ENCODE measurements around the gene ITPR3. TPM values are rescaled to one million over a fixed set of nuclear protein-coding genes. Genes with fewer than 3 reads are reported as not detected.
A peak's percentile ranks its signal among the peaks of the same experiment; 100 is the strongest.

ITPR3 gene
- total RNA-seq, 6 donors from 2014 or later: 95.6 to 179 (median 137) TPM

GRCh38 chr6:33675968-33676367 lies 54.8 kb downstream of the ITPR3 start:
- WGBS, 2 donors: 92 to 97% methylated on average over 7 of the region's 7 CpGs
- TF ChIP-seq CTCF (IDR thresholded peaks at IDR 0.05) (no peak), POLR2A (IDR thresholded peaks at IDR 0.05) (no peak), EP300 (IDR thresholded peaks at IDR 0.05) (no peak), POLR2AphosphoS5 (IDR thresholded peaks at IDR 0.05) (no peak)
- H3K9me3 ChIP-seq: no peaks in the 10 kb centered on the region
- no peaks in the 10 kb centered on the region for H3K27me3 ChIP-seq
- DNase-seq (no peak), ATAC-seq (ENCODE audit: low FRiP score in 2 of 2) (no peak)
- H3K36me3 ChIP-seq: peaks cover 35 to 99% (median 89%) of the 10 kb centered on the region in 4 donors
- no peak overlapping the region for H3K4me3 ChIP-seq
- no peak overlapping the region for H3K27ac ChIP-seq
- no peaks in the 10 kb centered on the region for H3K4me1 ChIP-seq

- Histone ChIP-seq H3K27ac (no peak overlapping the region), H3K27me3 (no peaks in the 10 kb centered on the region), H3K9me3 (no peaks in the 10 kb centered on the region), H3K4me3 (no peak overlapping the region), H3K36me3 (peaks cover 35 to 99% (median 89%) of the 10 kb centered on the region in 4 donors), H3K4me1 (no peaks in the 10 kb centered on the region)
- TF ChIP-seq POLR2A (IDR thresholded peaks at IDR 0.05): no peak
- TF ChIP-seq EP300 (IDR thresholded peaks at IDR 0.05): no peak
- no peak for TF ChIP-seq POLR2AphosphoS5 (IDR thresholded peaks at IDR 0.05)
- TF ChIP-seq CTCF (IDR thresholded peaks at IDR 0.05): no peak
- no peak for ATAC-seq (ENCODE audit: low FRiP score in 2 of 2)
- DNase-seq: peak in 1 of 2 donors; percentile 53
- 96 to 99% methylated on average over 13 to 15 of the region's 15 CpGs for WGBS, 2 donors
These were observed 55.5 kb downstream of the ITPR3 start for GRCh38 chr6:33676416-33677142.

GRCh38 chr6:33677143-33677660 lies 56.1 kb downstream of the ITPR3 start:
- TF ChIP-seq CTCF (IDR thresholded peaks at IDR 0.05): no peak
- TF ChIP-seq POLR2A (IDR thresholded peaks at IDR 0.05): no peak
- TF ChIP-seq POLR2AphosphoS5 (IDR thresholded peaks at IDR 0.05): no peak
- no peak for TF ChIP-seq EP300 (IDR thresholded peaks at IDR 0.05)
- Histone ChIP-seq H3K4me1 (no peaks in the 10 kb centered on the region), H3K36me3 (peaks cover 35 to 99% (median 86%) of the 10 kb centered on the region in 4 donors), H3K9me3 (no peaks in the 10 kb centered on the region), H3K27ac (no peak overlapping the region), H3K4me3 (no peak overlapping the region), H3K27me3 (no peaks in the 10 kb centered on the region)
- 75 to 82% methylated on average over 8 of the region's 8 CpGs for WGBS, 2 donors
- ATAC-seq (ENCODE audit: low FRiP score in 2 of 2): no peak
- DNase-seq: no peak

- DNase-seq (no peak), ATAC-seq (ENCODE audit: low FRiP score in 2 of 2) (no peak)
- Histone ChIP-seq H3K4me1 (no peaks in the 10 kb centered on the region), H3K9me3 (no peaks in the 10 kb centered on the region), H3K27me3 (no peaks in the 10 kb centered on the region), H3K4me3 (no peak overlapping the region), H3K36me3 (peaks cover 36 to 99% (median 86%) of the 10 kb centered on the region in 4 donors), H3K27ac (no peak overlapping the region)
- 88% methylated on average over 2 of the region's 2 CpGs for WGBS, 2 donors
- TF ChIP-seq POLR2AphosphoS5 (IDR thresholded peaks at IDR 0.05) (no peak), EP300 (IDR thresholded peaks at IDR 0.05) (no peak), CTCF (IDR thresholded peaks at IDR 0.05) (no peak), POLR2A (IDR thresholded peaks at IDR 0.05) (no peak)
These were observed 56.6 kb downstream of the ITPR3 start for GRCh38 chr6:33677689-33678088.
